ENCODE measurements around the gene TMEM81. TPM values are rescaled to one million over a fixed set of nuclear protein-coding genes. Genes with fewer than 3 reads are reported as not detected.

Gene TMEM81
- total RNA-seq, 1 experiment from 2014 or later: 5.4 TPM

GRCh38 chr1:205098242-205098641 is 14.0 kb upstream of the TMEM81 start:
- Histone ChIP-seq H3K27ac (no peak overlapping the region), H3K9me3 (ENCODE audit: insufficient read depth, low read depth) (no peaks in the 10 kb centered on the region), H3K27me3 (ENCODE audit: insufficient read depth, low read depth) (no peaks in the 10 kb centered on the region), H4K20me1 (ENCODE audit: insufficient read depth) (no peaks in the 10 kb centered on the region), H3K79me2 (ENCODE audit: low read depth) (no peaks in the 10 kb centered on the region), H3F3A (ENCODE audit: insufficient read depth, low read depth) (0 out of 2 replicates have a peak, but pooled peaks cover 1% of the 10 kb centered on the region), H3K36me3 (ENCODE audit: low read depth) (peaks cover 36% of the 10 kb centered on the region), H3K4me3 (no peak overlapping the region), H3K4me1 (replicated peaks; ENCODE audit: insufficient read depth) (no peaks in the 10 kb centered on the region), H3K9me2 (ENCODE audit: insufficient read depth) (no peaks in the 10 kb centered on the region), H3K4me2 (no peak overlapping the region), H2AFZ (no peak overlapping the region)
- no TSS peak for BruUV-seq (replicated peaks)
- ChIA-PET CTCF (interaction anchor here (0.6 to 0.7 kb wide), 2 partner anchors 44 to 138 kb away, joined by 5 to 13 read pairs; no protein-coding TSS in a partner anchor), POLR2A (ENCODE audit: unreplicated experiment) (no interaction called here)
- TF ChIP-seq CTCF (conservative IDR thresholded peaks at IDR 0.05): no peak
- no peak for TF ChIP-seq EZH2 (IDR thresholded peaks at IDR 0.05; ENCODE audit: low read depth)
- intact Hi-C loops (cut with micrococcal nuclease; ENCODE audit: unreplicated experiment): no loop called here
- DNase-seq: no peak

GRCh38 chr1:205095422-205095821 is 11.2 kb upstream of the TMEM81 start:
- Histone ChIP-seq H3K4me2 (no peak overlapping the region), H4K20me1 (ENCODE audit: insufficient read depth) (no peaks in the 10 kb centered on the region), H3K4me3 (no peak overlapping the region), H3K9me3 (ENCODE audit: insufficient read depth, low read depth) (no peaks in the 10 kb centered on the region), H3F3A (ENCODE audit: insufficient read depth, low read depth) (no peaks in the 10 kb centered on the region), H3K79me2 (ENCODE audit: low read depth) (no peaks in the 10 kb centered on the region), H3K27me3 (ENCODE audit: insufficient read depth, low read depth) (no peaks in the 10 kb centered on the region), H3K27ac (no peak overlapping the region), H2AFZ (no peak overlapping the region), H3K36me3 (ENCODE audit: low read depth) (peaks cover 33% of the 10 kb centered on the region), H3K9me2 (ENCODE audit: insufficient read depth) (no peaks in the 10 kb centered on the region), H3K4me1 (replicated peaks; ENCODE audit: insufficient read depth) (no peaks in the 10 kb centered on the region)
- ChIA-PET CTCF (no interaction called here), POLR2A (ENCODE audit: unreplicated experiment) (no interaction called here)
- intact Hi-C loops (cut with micrococcal nuclease; ENCODE audit: unreplicated experiment): no loop called here
- BruUV-seq (replicated peaks): no TSS peak
- TF ChIP-seq EZH2 (IDR thresholded peaks at IDR 0.05; ENCODE audit: low read depth) (no peak), CTCF (conservative IDR thresholded peaks at IDR 0.05) (no peak)
- no peak for DNase-seq

- Histone ChIP-seq H3K27ac (no peak overlapping the region), H3K9me3 (ENCODE audit: insufficient read depth, low read depth) (no peaks in the 10 kb centered on the region), H3K4me1 (replicated peaks; ENCODE audit: insufficient read depth) (no peaks in the 10 kb centered on the region), H4K20me1 (ENCODE audit: insufficient read depth) (peaks cover 3% of the 10 kb centered on the region; the same call in 1 of the 2 replicates), H3K9me2 (ENCODE audit: insufficient read depth) (no peaks in the 10 kb centered on the region), H3K36me3 (ENCODE audit: low read depth) (peaks cover 24% of the 10 kb centered on the region), H3K79me2 (ENCODE audit: low read depth) (no peaks in the 10 kb centered on the region), H3K4me3 (no peak overlapping the region), H3F3A (ENCODE audit: insufficient read depth, low read depth) (no peaks in the 10 kb centered on the region), H2AFZ (no peak overlapping the region), H3K4me2 (no peak overlapping the region), H3K27me3 (ENCODE audit: insufficient read depth, low read depth) (no peaks in the 10 kb centered on the region)
- CTCF ChIA-PET: no interaction called here
- POLR2A ChIA-PET (ENCODE audit: unreplicated experiment): no interaction called here
- no peak for TF ChIP-seq EZH2 (IDR thresholded peaks at IDR 0.05; ENCODE audit: low read depth)
- TF ChIP-seq CTCF (conservative IDR thresholded peaks at IDR 0.05): no peak
- BruUV-seq (replicated peaks): no TSS peak
- intact Hi-C loops (cut with micrococcal nuclease; ENCODE audit: unreplicated experiment): no loop called here
- DNase-seq: no peak
These were observed 6.9 kb upstream of the TMEM81 start for GRCh38 chr1:205091043-205091740.

Data from PC-9 (cell line).